RPMI7951 (cell line): ENCODE results near the gene TBC1D25. TPM values are rescaled to one million over a fixed set of nuclear protein-coding genes. Genes with fewer than 3 reads are reported as not detected.
A peak's percentile ranks its signal among the peaks of the same experiment; 100 is the strongest.

ENCODE experiments used
- DNase-seq: peaks from one replicate; pipeline ENCODE4 v3.0.0-alpha.2; 2012; ENCODE audit warnings: low read depth
- total RNA-seq: library from RNA; depleted of rRNA; stranded (reverse); fragments of >200 nt; shearing (Covaris generic); gene quantifications from 2 replicates; pipeline ENCODE4 v1.2.3, GENCODE V29; 2014; rRNA removed

TBC1D25 gene, protein sequence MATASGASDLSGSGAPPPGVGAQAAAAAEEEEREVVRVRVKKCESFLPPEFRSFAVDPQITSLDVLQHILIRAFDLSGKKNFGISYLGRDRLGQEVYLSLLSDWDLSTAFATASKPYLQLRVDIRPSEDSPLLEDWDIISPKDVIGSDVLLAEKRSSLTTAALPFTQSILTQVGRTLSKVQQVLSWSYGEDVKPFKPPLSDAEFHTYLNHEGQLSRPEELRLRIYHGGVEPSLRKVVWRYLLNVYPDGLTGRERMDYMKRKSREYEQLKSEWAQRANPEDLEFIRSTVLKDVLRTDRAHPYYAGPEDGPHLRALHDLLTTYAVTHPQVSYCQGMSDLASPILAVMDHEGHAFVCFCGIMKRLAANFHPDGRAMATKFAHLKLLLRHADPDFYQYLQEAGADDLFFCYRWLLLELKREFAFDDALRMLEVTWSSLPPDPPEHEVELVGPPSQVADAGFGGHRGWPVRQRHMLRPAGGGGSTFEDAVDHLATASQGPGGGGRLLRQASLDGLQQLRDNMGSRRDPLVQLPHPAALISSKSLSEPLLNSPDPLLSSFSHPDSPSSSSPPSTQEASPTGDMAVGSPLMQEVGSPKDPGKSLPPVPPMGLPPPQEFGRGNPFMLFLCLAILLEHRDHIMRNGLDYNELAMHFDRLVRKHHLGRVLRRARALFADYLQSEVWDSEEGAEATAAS
- 5.9 and 7.4 TPM in 2 replicates for total RNA-seq

DNA sequence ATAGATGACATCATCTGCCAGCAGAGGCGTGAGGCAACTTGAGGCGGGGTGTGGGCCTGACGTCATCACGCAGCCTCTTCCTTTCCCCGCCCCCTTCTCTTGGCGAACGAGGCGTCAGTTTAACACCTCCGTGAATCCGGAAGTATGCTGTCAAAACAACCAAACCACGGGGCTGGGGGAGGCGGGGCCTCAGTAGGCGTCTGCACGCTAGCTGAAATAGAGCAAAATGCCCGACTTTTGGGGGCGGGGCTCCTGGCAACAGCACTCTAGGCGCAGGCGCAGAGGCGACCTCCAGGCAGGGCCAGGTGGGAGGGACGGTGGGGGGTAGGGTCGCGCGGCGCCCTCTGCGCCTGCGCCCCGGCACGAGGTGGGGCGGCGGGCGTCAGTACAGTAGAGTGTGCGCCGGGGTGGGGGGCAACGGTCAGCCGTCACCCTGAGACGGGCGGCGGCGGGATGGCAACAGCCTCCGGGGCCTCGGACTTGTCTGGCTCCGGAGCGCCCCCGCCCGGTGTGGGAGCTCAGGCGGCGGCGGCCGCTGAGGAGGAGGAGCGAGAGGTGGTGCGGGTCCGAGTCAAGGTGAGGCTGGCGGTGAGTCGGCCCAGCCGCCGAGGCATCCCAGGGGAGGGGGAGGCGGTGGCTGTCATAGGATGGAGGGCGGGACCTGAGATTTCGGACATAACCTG lies at the start of gene TBC1D25:
TSS of gene TBC1D25 (plus strand) at position 370 of the 683 bp plus-strand sequence. CDS start at position 454, 84 bp downstream.
- DNase-seq: peak; percentile 98

DNA sequence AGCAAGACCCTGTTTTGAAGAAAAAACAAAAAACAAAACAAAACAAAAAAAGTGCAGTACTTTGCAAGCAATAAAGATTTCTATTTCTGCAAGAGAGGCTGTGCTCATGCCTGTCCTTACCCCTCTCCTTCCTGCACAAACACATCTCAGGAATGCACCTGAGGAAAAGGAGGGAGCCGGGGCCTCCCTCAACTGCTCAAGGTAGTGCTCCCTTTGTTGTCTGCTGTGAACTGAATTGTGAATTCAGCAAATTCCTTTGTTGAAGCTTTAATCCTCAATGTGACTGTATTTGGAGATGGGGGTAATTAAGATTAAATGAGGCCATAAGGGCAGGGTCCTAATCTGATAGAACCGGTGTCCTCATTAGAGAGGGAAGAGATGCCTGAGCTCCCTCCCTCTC lies 49.6 kb upstream of the TBC1D25 start:
- no peak for DNase-seq

DNA sequence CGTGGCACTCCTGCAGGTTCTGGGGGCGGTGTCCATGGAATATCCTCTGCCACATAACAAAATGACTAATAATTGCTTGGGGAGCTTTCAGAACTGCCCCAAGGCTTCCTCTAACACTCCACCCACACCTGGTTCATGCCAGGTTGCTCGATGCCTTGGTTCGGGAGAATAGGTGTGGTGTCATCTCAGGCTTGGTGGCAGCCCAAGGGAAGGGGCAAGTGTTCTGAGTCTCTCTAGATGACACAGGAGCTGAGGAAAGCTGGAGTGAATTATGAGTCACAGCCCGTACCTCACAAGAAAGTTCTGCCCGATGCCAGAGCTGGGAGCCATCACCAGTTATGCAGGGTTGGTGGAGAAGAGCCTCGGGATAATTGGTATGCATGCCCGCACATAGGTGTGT lies 48.9 kb upstream of the TBC1D25 start:
- DNase-seq: peak; percentile 66

DNA sequence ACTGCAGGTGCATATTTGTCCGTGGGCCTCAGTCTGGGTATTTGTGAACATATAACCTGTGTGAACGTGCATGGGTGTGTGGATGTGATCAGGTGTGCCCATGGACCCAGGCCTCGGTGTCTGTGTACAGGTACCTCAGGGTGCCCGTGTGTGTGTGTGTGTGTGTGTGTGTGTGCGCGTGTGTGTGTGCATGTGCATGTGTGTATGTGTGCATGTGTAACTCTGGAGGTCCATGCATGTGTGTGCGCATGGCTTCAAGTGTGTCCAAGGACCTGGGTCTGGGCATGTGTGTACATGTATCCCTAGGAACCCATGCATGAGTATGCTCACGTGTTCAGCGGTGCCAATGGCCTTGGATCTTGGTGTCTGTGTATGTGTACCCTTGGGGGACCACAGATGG lies 47.7 kb upstream of the TBC1D25 start:
- no peak for DNase-seq

DNA sequence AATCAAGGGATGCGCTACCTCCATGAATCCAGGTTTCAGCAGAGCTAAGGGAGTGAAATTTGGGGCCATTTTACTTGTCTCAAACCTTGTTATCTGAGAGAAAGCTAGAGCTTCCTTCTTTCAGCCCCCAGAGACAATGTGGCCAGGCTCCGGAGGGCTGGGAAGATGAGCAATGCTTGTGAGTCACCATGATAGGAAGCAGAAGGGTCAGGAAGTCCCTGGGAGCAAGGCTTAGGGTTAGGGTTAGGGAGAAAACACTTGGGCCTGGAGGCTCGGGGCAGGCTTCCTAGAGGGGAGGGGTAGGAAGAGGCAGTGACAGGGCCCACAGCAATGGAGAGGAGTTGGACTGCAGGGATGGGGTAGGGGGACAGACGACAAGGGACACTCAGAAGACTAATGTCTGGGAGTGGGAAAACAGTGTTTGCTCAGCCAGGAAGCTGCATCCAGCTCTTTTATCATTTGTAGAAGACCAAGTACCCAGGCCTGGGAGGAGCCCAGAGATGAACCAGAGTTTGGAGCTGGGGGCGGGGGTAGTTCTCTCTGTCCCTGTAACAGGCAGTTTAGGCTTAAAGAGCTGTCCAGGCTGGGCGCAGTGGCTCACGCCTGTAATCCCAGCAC lies 47.1 kb upstream of the TBC1D25 start:
- DNase-seq: peak; percentile 69

DNA sequence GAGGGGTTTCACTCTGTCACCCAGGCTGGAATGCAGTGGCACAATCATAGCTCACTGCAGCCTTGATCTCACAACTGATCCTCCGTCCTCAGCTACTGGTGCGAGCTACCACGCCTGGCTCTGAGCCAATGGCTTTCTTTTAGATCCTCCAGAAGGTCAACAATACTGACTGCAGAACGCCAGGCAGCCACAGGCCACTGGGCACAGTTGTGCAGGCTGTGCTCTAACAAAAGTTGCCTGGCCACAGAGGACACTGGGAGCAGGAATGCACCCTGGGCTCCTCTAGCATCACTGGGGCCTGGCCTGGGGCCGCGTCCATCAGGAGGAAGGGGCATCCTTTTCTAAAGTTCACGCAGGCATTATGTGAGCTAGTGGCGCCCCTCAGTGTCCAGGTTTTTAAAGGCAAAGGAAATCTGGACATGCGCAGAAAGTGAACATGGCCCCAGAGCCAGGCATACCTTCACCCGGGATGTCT lies 45.6 kb upstream of the TBC1D25 start:
- peak; percentile 52 for DNase-seq

DNA sequence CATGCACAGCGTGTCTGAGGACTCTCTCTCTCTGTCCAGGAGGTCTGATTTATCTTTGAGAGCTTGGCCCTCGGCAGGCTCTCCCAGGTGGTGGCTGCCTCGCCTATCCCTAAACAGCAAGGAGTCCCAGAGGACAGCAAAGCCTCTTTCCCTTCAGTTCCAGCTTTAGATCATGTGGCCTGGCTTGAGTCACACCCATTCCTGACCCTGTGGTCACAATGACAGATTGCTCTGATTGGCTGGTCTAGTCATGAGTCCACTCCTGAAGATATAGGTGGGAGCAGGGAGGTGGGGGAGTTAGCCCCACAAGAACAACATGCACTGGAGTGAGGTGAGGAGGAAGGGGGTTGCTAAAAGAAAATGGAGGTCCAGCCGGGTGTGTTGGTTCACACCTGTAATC lies 42.9 kb upstream of the TBC1D25 start:
- DNase-seq: no peak

DNA sequence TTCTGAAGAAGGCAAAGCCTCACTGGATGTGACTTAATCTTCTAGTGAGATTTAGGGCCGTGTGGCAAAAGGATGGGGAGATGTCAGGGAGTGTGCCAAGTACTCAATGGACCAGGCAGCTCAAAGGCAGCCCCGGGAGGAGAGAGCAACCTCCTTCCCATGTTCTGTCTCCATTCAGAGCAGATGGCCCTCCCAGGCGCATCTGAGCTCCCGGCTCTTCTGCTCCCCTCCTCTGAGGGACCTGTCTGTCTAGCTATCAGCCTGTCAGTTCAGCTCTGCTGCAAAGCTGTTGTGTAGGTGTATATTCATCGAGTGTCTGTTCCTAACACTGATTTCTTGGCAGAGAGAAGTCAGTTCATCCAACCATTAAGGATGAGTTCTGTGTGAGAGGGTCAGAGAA lies 41.6 kb upstream of the TBC1D25 start:
- no peak for DNase-seq

DNA sequence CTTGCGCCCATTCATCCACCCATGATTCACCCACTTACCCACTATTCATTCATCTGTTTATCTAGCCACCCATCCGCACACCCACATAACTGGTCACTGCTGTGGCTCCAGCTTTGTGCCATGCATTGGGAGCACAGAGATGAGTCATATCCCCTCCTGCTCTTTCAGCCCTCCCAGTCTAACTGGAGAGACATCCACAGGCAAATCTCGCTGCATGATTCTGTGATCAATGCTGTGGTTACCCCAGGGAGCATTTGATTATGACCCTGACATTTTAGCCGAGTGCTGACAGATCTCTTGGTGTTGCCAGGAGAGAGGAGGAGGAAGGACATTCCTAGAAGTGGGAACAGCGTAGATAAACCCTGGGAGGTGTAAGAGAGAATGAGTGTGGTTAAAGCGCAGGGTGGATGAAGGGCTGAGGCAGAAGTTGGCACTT lies 41.1 kb upstream of the TBC1D25 start:
- DNase-seq: peak; percentile 95

DNA sequence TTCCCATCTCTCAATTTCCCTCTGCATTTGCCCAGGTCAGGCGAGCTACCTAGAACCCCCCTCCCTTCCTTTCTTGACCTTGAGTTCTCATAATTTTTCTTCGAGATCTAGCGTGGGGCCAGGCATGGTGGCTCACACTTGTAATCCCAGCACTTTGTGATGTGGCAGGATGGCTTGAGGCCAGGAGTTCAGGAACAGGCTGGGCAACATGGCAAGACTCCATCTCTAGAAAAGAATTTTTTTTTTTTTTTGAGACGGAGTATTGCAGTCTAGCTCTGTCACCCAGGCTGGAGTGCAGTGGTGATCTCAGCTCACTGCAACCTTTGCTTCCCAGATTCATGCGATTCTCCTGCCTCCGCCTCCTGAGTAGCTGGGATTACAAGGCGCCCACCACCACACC lies 35.3 kb upstream of the TBC1D25 start:
- no peak for DNase-seq

DNA sequence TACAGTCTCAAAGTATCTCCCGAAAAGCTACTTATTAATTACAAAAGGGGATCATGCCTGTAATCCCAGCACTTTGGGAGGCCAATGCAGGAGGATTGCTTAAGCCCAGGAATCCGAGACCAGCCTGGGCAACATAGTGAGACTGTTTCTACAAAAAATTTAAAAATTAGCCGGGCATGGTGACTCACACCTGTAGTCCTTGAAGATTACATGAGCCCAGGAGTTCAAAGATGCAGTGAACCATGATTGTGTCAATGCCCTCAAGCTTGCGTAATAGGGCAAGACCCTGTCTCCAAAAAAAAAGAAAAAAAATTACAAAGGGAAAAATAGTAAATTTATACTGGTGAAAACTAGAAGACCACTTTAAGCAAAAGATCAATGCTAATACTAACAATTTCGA lies 34.0 kb upstream of the TBC1D25 start:
- no peak for DNase-seq

DNA sequence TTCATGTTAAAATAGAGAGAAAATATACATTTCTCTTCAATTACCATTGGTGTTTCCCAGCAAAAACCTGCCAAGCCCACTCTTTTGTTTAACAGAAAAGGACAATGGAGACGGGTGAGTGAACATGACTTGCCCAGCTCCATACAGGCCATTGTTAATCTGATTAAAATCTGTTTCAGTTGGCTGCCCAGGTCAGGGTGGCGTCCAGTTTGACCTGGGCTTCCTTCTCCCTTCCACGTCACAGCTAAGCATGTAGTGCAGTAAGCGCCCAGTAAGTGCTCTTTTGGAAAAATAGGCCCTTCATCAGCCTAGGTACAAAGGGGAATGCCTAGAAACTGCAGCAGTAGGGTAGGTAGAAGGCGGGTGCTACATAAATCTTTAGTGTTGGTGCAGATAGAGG lies 32.3 kb upstream of the TBC1D25 start:
- no peak for DNase-seq

DNA sequence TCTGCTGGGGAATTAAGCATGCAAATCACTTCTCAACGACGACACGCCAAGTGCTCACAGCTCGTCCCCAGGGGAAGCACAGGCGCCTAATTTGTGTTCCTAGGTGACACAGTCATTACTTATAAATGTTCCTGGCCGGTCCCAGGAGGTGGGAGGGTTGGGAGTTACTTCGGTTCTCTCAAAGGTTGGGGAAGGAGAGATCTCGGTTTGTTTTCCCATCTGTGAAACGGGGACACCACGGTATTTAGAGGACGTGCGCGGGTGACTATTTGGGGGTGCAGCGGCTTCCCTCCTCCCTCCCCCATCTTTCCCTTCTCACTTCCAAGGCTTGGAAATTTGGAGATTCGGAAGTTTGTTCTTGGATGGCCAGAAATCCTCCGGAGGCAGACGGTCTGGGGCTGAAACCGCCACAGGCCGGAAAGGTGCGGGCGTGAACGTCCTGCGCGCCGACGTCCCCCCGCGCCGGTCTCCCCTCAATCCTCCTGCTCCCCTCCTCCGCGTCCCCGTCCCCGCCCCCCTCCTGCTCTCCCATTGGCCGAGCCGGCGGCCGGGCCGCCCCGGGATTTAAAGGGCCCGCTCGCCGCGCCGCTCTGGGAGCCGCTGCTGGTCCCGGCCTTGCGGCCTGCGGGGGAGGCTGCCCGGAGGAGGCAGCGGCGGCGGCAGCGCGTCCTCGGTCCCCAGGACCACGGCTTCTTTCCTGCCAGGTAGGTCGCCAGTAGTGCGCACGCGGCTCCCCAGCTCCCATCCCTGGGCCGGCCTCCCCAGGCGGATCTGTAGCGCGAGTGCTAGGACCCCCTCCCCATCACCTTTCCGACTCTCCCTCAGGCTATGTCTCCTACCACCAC lies 30.9 kb upstream of the TBC1D25 start, which contains the start of gene PORCN:
TSS of gene PORCN (plus strand) at position 593 of the 845 bp plus-strand sequence. CDS start 829 bp downstream, outside the sequence.
- peak; percentile 80 for DNase-seq

DNA sequence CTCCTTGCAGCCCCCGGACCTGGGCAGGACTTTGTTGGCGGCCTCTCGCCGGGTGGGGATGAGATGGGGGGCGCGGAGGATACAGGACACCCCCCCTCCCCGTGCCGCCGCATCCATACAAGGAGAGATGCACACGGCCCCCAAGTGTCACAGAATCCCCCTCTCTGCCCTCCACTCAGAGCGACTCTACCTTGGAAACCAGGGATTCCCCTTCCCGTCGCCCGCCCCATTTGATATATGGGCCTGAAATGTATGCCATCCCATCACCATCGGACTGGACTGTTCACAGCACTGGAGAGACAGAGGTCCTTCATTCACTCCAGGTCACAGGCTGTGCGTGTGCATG lies 30.3 kb upstream of the TBC1D25 start:
- DNase-seq: no peak

DNA sequence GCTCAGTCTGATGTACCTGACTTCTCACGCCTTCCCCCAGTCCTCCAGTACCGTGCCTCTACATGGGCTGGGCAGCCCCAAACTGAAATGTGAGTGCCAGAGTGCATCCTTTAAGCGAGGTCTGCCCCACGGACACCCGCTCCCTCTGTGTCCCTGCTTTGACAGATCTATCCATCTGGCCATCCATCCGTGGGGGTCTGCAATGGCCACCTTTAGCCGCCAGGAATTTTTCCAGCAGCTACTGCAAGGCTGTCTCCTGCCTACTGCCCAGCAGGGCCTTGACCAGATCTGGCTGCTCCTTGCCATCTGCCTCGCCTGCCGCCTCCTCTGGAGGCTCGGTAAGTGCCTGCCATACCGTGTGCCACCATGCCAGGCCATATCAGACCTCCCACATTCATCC lies 29.9 kb upstream of the TBC1D25 start:
- DNase-seq: no peak

DNA sequence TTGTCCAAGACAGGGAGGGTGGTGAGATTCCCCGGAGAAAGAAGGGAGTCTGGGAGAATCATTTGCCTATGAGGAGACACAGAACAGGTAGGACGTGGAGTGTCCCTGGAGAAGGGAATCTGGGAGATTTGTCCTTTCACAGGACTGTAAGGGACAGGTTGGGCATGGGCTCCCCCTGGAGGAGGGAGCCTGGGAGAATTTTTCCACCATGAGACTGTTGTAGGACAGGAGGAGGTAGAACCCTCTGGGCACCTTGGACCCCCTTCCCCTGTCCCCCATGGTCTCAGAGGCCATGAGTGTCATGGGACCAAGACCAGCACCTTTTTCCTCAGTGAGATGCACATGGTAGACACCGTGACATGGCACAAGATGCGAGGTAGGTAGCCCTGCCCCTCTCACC lies 28.0 kb upstream of the TBC1D25 start:
- peak; percentile 35 for DNase-seq

DNA sequence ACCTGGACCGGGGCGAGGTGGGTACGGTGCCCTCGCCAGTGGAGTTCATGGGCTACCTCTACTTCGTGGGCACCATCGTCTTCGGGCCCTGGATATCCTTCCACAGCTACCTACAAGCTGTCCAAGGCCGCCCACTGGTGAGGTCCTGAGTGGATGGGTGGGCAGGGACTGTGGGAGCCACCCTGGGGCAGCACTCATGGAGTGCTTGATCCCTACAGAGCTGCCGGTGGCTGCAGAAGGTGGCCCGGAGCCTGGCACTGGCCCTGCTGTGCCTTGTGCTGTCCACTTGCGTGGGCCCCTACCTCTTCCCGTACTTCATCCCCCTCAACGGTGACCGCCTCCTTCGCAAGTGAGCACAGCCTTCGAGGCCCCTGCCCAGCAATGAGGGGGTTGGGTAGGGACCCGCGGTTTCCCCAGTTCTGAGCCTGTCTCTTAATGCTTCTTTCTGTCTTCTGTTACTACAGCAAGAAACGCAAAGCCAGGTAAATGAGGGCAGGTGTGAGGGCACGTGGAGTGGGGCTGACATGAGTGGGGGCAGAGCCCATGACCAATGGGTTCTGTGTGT lies 27.1 kb upstream of the TBC1D25 start:
- DNase-seq: no peak

DNA sequence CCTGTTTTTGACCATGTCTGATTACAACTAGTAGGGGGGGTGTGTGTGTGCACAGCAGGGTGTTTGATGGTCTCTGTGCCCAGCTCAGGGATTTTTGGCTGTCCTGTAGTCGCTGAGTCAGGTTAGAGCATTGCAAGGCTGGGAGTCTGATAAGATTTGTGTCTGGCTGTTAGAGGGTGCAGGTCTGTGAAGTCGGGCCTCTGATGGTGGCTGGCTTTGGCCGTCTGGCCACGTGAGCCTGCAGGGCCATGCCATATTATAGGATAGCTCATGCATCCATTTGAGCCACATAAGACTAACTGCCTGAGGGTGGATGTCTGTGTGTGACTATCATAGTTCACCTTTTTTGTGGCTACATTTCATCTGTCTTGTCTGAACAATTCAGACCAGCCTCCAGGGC lies 25.8 kb upstream of the TBC1D25 start:
- no peak for DNase-seq

DNA sequence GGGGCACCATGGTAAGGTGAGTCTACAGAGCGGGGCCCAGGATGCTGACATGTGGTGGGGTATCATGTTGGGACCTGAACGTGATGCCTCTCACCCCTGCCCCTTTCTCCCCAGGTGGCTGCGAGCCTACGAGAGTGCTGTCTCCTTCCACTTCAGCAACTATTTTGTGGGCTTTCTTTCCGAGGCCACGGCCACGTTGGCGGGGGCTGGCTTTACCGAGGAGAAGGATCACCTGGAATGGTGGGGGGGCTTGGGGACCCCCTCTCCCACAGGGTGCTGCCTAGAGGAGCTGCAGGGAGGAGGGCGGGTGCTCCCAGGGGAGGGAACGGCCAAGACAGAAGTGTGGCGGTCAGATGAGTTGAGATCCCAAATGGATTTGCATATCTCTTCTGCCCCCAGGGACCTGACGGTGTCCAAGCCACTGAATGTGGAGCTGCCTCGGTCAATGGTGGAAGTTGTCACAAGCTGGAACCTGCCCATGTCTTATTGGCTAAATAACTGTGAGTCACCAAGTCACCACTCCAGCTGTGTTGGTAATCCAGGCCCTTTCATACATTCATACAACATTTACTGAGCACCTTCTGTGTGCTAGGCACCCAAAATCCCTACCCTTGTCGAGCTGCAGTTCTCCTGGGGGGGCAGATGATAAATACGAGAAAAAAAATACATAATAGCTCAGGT lies 25.2 kb upstream of the TBC1D25 start:
- DNase-seq: no peak

DNA sequence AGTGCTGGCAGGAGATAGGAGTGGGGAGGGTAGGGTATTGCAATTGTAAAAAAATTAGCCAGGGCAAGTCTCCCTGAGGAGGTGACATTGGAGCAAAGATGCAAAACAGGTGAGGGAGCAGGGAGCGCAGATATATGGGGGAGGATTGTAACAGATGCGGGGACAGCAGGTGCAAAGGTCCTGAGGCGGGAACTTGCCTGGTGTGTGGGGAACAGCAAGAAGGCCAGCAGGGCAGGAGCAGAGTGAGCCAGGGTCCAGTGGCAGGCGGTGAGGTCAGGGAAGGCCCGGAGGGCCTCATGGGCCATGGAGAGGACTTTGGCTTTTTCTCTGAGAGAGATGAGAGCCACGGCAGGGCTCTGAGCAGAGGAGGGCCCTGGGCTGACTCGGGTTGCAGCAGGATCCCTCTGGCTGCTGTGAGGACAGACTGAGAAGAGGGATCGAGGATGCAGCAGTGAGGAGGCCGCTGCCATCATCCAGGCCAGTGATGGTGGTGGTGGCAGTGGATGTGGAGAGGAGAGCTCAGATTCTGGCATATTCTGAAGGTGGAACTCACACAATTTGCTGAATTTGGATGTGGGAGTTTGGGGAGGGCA lies 24.6 kb upstream of the TBC1D25 start:
- DNase-seq: no peak
